OCI-LY3 (cell line): ENCODE data around the gene S100A4.

Source experiments
- CTCF ChIP-seq: fragments of 200-600, 300-600 bp; sonication (generic); IDR thresholded peaks from 2 replicates; pipeline ENCODE4 v1.5.1; 2014; ENCODE audit warnings: antibody characterized with exemption, low read length, low read depth
- EZH2phosphoT487 ChIP-seq: fragments of 200-600 bp; shearing (Covaris generic); IDR thresholded peaks from 2 replicates; pipeline ENCODE4 v1.6.1; 2018; ENCODE audit warnings: antibody characterized with exemption, mixed run types, low read depth

GRCh38 chr1:153568367-153569099 lies 22.9 kb upstream of the S100A4 start:
- TF ChIP-seq CTCF (peak; percentile 99), EZH2phosphoT487 (no peak)
